ENCODE results near the gene RPP25L.

DNA sequence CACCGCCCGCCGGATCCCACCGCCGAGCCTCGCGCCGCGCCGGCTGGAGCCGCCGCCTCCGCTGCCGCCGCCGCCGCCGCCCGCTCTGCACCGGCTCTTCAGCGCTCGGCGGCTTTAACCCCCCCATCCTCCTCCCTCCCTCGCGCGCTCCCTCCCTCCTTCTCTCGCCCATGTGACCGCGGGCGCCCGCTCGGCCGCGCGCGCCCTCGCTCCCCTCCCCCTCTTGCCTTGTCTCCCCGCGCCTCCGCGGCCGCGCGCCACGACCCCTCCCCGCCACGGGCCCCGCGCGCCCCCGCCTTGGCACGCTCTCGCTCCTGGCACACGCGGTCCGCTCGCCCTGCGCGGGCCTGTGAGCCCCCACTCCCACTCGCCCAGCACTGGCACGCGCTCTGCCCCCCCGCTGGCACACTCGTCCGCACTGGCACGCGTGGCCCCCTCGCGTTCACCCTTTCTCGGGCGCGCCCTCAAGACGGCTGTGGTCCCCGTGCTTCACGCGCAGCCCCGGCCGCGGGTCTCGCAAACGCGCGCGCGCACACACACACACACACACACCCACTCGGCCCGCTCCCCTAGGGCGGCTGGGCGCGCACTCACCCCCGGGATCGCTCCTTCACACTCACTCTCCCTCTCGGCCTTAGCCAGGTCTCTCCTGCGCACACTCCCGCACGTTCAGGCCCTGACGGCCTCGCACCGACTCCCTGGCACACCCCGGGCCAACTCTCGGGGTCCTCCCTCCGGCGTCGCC is 22.1 kb downstream of the RPP25L start, which contains the start of gene CNTFR:
- TF ChIP-seq, protein P1, sequence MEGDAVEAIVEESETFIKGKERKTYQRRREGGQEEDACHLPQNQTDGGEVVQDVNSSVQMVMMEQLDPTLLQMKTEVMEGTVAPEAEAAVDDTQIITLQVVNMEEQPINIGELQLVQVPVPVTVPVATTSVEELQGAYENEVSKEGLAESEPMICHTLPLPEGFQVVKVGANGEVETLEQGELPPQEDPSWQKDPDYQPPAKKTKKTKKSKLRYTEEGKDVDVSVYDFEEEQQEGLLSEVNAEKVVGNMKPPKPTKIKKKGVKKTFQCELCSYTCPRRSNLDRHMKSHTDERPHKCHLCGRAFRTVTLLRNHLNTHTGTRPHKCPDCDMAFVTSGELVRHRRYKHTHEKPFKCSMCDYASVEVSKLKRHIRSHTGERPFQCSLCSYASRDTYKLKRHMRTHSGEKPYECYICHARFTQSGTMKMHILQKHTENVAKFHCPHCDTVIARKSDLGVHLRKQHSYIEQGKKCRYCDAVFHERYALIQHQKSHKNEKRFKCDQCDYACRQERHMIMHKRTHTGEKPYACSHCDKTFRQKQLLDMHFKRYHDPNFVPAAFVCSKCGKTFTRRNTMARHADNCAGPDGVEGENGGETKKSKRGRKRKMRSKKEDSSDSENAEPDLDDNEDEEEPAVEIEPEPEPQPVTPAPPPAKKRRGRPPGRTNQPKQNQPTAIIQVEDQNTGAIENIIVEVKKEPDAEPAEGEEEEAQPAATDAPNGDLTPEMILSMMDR (IDR thresholded peaks at IDR 0.05; ENCODE audit: insufficient read depth, low read length) = no peak
- TF ChIP-seq POLR2AphosphoS5 (IDR thresholded peaks at IDR 0.05; ENCODE audit: low read depth) (no peak), GABPA (IDR thresholded peaks at IDR 0.05; ENCODE audit: low read depth) (no peak)
- TF ChIP-seq, protein P2, sequence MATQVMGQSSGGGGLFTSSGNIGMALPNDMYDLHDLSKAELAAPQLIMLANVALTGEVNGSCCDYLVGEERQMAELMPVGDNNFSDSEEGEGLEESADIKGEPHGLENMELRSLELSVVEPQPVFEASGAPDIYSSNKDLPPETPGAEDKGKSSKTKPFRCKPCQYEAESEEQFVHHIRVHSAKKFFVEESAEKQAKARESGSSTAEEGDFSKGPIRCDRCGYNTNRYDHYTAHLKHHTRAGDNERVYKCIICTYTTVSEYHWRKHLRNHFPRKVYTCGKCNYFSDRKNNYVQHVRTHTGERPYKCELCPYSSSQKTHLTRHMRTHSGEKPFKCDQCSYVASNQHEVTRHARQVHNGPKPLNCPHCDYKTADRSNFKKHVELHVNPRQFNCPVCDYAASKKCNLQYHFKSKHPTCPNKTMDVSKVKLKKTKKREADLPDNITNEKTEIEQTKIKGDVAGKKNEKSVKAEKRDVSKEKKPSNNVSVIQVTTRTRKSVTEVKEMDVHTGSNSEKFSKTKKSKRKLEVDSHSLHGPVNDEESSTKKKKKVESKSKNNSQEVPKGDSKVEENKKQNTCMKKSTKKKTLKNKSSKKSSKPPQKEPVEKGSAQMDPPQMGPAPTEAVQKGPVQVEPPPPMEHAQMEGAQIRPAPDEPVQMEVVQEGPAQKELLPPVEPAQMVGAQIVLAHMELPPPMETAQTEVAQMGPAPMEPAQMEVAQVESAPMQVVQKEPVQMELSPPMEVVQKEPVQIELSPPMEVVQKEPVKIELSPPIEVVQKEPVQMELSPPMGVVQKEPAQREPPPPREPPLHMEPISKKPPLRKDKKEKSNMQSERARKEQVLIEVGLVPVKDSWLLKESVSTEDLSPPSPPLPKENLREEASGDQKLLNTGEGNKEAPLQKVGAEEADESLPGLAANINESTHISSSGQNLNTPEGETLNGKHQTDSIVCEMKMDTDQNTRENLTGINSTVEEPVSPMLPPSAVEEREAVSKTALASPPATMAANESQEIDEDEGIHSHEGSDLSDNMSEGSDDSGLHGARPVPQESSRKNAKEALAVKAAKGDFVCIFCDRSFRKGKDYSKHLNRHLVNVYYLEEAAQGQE (IDR thresholded peaks at IDR 0.05; ENCODE audit: insufficient replicate concordance, low read depth) = no peak
